Stimulated activated CD4-positive, alpha-beta T cell treated with anti-CD3 and anti-CD28 coated beads, TNF-alpha, amount 100 ng/mL, for 1 hour (primary cell): ENCODE measurements around the gene HAL.

ENCODE experiments used
- DNase-seq, 3 donors: peaks; one replicate each; pipeline ENCODE4 v3.0.0-alpha.2; 2020; ENCODE audit warnings: low read depth in 3 of 3, low spot score in 1 of 3

HAL gene, protein sequence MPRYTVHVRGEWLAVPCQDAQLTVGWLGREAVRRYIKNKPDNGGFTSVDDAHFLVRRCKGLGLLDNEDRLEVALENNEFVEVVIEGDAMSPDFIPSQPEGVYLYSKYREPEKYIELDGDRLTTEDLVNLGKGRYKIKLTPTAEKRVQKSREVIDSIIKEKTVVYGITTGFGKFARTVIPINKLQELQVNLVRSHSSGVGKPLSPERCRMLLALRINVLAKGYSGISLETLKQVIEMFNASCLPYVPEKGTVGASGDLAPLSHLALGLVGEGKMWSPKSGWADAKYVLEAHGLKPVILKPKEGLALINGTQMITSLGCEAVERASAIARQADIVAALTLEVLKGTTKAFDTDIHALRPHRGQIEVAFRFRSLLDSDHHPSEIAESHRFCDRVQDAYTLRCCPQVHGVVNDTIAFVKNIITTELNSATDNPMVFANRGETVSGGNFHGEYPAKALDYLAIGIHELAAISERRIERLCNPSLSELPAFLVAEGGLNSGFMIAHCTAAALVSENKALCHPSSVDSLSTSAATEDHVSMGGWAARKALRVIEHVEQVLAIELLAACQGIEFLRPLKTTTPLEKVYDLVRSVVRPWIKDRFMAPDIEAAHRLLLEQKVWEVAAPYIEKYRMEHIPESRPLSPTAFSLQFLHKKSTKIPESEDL

GRCh38 chr12:95996034-95996658 is at the start of gene HAL:
HAL (minus strand) TSS chr12:95996344; CDS start chr12:95995910, 434 bp downstream.
- DNase-seq, result no peak

DNA sequence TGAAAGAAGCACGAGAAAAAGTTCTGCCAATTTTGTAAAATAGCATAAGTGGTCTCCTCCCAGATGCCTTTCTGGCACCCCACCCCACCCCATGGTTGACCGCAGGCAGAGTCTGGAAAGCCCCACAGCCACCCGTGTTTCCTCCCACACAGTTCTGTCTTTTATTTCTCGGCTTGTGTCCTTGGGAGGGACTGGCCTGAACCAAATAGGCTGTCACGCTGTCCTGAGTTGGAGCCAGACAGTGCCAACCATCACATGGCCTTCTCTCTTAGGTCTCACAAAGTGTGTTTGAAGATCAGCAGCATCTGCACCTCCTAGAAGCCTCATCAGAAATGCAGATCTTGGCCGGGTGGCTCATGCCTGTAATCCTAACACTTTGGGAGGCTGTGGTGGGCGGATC is 49.4 kb upstream of the HAL start:
- DNase-seq, result no peak

DNA sequence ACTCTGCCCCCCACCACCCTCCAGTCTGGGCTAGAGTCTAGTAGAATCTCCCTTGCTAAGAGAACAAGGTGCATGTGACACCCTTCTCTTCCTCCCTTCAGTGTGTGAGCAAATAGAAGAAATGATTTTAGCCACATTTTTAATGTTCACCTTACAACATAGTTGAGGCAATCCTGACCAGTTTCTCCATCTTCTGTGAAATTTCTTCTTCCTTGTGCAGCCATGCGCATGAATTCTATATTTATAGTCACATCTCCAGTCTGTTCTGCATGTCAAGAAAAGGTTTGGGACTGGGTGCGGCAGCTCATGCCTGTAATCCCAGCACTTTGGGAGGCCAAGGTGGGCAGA is 48.8 kb upstream of the HAL start:
- no peak for DNase-seq

DNA sequence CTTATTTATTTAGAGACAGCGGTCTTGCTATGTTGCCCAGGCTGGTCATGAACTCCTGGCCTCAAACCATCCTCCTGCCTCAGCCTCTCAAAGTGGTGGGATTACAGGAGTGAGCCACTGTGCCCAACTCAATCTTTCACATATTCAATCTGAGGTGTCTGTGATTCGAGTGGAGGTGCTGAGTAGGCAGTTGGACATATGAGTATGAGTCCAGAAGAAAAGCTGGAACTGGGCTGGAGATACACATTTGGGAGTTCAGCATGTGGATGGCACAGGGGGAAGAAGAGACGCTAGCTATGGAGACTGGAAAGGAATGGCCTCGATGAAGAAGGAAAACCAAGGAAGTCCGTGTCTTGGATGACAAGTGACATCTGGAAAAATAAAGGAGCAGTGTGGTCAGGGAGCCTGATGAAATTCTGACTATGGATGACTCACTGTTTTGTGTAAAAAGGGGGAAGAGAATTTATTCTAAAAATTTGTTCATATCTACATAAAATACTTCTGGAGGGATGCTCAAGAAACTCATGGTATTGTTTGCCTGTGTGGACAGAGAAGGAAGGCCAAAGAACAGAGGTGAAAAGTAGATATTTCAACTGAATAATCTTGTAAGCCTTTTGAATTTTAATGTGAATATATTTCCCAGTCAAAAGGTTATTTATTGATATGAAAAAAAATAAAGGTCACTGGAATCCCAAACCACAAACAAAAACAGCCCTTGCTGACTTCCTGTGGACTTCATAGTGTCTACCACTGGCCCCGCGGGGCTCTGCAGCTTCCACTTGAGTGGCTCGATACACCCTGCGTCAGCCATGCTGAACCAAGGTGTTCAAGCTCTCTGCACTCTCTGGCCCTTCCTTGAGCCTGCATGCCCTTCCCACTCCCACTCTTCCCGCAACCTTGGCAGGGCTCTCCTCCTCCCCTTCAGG is 48.1 kb upstream of the HAL start:
- no peak for DNase-seq

GRCh38 chr12:96041181-96041580 is 45.0 kb upstream of the HAL start:
- DNase-seq, result no peak

- no peak for DNase-seq
These were observed 44.4 kb upstream of the HAL start for GRCh38 chr12:96040305-96041133.

- no peak for DNase-seq
These were observed 43.4 kb upstream of the HAL start for GRCh38 chr12:96039516-96039915.

GRCh38 chr12:96036765-96037455 is 40.8 kb upstream of the HAL start:
- no peak for DNase-seq

- DNase-seq, result peak; percentile 90 to 94 (median 92)
These were observed 39.4 kb upstream of the HAL start, which contains the start of gene LTA4H for GRCh38 chr12:96035283-96036236. LTA4H (minus strand) TSS chr12:96035587; CDS start chr12:96035519, 68 bp downstream.

DNA sequence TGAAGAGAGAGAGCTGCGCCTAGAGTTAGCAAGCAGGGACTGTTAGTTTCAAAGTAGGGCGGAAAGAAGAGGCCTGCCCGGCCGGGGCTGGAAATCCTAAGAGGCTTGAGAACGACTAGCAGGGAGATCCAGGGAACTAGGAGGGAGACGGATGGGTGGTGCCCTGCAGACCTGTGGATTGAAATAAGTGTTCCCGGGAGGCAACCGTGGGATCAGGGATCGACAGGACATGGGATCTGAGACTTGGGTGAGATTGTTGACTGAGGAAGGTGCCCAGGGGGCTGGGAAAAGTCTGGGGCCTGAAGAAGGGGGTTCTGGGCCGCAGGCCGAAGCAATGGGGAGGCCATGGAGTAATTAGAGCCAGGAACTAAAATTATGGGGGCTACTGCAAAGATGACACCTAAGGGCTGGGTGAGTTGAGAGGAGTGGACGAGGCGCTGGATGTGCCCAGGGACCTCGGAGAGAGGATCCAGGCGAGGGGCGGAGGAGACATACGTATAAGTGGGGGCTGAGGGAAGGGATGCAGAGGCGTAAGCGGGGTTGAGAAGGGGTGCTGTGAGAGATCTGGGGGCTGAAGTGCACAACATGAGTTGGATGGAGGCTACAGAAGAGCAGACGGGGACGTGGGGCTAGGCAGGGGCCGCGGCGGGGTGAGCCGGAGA is 38.6 kb upstream of the HAL start:
- DNase-seq, result no peak

DNA sequence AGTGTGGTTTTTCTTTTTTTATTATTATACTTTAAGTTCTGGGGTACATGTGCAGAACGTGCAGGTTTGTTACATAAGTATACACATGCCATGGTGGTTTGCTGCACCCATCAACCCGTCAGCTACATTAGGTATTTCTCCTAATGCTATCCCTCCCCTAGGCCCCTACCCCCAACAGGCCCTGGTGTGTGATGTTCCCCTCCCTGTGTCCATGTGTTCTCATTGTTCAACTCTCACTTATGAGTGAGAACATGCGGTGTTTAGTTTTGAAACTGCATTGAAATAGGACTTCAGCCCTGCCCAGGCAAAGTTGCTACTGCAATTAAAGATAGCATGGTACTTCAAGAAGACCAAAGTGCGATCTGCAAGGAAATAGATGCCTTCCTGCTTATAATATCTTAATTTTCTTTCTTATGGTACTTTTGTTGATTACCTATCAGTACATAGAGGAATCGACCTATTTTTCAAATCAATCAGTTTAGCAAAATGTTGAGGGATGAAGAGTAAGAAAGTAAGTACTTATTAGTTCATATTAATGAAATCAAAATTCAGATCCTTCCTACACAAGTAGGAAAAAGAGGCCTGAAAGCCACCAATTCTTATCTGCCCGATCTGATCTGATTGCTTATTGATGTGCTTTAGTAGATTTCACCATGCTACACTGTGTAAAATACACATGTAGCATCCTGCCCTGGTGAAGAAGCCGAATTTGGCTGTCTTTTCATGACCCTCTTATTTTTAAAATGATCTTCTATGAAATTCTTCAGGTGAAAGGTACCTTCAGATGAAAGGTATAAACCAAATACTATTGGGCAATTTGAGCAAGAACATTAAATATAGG is 37.6 kb upstream of the HAL start:
- DNase-seq, result no peak

DNA sequence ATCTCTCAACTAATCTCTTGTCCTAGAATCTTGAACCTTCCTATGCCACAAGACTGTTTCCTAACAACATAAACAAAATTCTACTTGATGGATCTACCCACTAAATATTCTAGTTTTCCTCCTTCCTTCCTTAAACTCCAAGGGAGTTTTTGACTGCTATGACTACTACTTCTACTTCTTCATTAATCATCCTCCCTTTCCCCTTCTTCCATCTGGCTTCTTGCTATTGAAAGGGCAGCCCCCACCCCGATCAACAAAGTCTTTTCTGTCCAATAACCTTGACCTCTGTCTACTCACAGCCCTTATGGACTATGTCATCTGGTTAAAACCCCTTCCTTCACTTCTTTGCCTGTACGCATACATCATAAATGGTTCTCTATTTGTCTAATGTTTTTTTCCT is 33.7 kb upstream of the HAL start:
- no peak for DNase-seq

DNA sequence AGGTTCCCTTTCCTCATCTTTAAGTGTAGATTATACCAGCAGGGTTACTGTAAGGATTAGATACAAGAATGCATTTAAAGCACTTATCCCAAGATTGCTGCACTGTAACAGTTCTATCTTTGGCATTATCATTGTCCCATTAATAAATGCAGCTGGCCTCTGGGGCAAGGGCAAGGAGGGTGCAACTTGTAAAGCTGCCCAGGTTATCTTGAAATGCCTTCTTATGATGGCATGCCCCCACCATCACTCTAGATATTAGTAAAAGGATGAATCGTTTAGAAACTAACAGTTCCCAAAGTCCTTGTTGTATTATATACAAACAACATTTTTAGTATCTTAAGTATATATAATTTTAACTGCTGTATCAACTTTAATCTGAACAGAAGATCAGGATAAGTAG is 32.4 kb upstream of the HAL start:
- DNase-seq, result no peak

- no peak for DNase-seq
These were observed 30.2 kb upstream of the HAL start for GRCh38 chr12:96026331-96026730.

DNA sequence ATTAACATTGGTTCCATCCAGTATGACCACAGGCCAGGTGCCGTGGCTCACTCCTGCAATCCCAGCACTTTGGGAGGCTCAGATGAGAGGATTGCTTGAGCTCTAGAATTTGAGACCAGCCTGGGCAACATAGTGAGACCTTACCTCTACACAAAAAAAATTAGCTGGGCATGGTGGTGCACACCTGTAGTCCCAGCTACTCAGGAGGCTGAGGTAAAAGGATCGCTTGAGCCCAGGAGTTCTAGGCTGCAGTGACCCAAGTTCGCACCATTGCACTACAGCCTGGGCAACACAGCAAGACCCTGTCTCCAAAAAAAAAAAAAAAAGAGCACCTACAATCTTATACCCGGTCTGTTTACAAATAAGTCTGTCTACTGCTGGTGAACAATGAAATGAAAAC is 29.4 kb upstream of the HAL start:
- DNase-seq, result no peak

DNA sequence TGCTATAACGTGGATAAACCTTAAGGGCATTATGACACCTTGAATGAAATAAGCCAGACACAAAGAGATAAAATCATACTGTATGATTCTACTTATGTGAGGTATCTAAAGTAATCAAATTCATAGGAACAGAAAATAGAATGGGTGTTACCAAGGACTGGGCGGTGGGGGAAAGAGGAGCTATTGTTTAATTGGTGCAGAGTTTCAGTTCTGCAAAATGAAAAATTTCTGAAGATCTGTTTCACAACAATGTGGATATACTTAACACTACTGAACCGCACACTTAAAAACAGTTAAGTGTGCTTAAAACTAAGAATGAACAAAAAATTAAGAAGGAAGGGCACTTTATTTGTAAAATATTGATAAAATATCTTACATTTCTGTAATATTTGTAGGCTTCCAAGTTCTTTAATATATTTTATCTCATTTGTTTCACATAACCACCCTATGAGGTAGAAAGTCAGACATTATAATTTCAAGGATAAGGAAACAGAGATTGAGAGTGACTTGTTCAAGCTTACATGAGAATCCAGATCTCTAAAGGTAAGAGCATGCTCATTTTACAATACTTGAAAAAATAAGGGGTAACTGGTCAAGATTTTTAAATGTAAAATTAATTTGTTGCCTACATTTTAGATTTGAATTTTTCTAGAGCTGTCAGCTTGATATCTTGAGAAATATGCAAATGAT is 24.3 kb upstream of the HAL start:
- no peak for DNase-seq

- DNase-seq, result no peak
These were observed 19.5 kb upstream of the HAL start for GRCh38 chr12:96015672-96016071.
